ENCODE measurements around the gene PADI2. TPM values are rescaled to one million over a fixed set of nuclear protein-coding genes. Genes with fewer than 3 reads are reported as not detected.

PADI2 gene
- total RNA-seq, 1 experiment from 2014 or later, result 3.0 TPM

DNA sequence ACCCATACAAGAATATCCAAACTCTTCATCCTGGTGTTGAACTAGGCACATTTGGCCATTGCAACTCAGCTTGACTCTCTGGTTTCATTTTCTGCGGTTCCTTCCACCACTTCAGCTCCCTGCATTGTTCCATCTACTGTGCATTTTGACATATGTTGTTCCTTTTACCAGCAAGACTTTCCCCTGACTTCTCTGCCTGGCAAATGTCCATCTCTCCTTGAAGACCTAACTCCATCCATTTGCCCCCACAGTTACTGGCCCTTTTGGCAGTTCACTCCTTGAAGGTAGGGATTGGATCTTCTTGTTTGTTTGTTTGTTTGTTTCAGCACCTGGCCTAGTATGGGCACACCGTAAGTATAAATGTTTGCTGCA lies 8.7 kb downstream of the PADI2 start:
- Histone ChIP-seq H4K20me1 (ENCODE audit: control insufficient read depth, insufficient read depth, insufficient read length) (no peaks in the 10 kb centered on the region), H2BK12ac (ENCODE audit: insufficient read length, low read depth, low read length) (no peak overlapping the region), H3T11ph (ENCODE audit: low read length) (no peak overlapping the region), H2BK20ac (ENCODE audit: low read depth, low read length, poor library complexity, severe bottlenecking) (no peak overlapping the region), H3K4me1 (ENCODE audit: insufficient read depth, low read length) (no peaks in the 10 kb centered on the region), H2BK120ac (ENCODE audit: low read depth, low read length, poor library complexity, severe bottlenecking) (no peak overlapping the region), H2AFZ (ENCODE audit: low read length) (no peak overlapping the region), H3K14ac (ENCODE audit: insufficient read depth, low read length) (no peak overlapping the region), H3K79me2 (ENCODE audit: insufficient read depth, low read length) (no peaks in the 10 kb centered on the region), H2AK5ac (ENCODE audit: insufficient read length, low read length) (no peak overlapping the region), H4K91ac (ENCODE audit: insufficient read length, low read depth, low read length) (no peak overlapping the region), H3K23ac (ENCODE audit: insufficient read length, low read depth, low read length) (no peak overlapping the region), H3K9ac (ENCODE audit: extremely low read depth, insufficient read length, low read length) (no peak overlapping the region), H3K79me1 (ENCODE audit: insufficient read depth, low read depth, low read length, poor library complexity, severe bottlenecking) (no peaks in the 10 kb centered on the region), H3K27me3 (ENCODE audit: insufficient read depth, low read length) (no peaks in the 10 kb centered on the region), H2BK15ac (ENCODE audit: low read depth, low read length) (no peak overlapping the region), H3K4me2 (ENCODE audit: insufficient read depth, insufficient read length, low read length) (no peak overlapping the region), H3K9me3 (ENCODE audit: control insufficient read depth, low read depth, low read length) (no peaks in the 10 kb centered on the region), H3K18ac (ENCODE audit: insufficient read length, low read depth, low read length) (no peak overlapping the region), H3K23me2 (ENCODE audit: insufficient read length, low read depth, low read length, poor library complexity, severe bottlenecking) (no peaks in the 10 kb centered on the region), H4K5ac (ENCODE audit: insufficient read length, low read depth, low read length) (no peak overlapping the region), H3K4ac (ENCODE audit: low read depth, low read length) (no peak overlapping the region), H3K27ac (ENCODE audit: insufficient read length, low read depth, low read length) (no peak overlapping the region), H3K56ac (ENCODE audit: insufficient read length, low read depth, low read length) (no peak overlapping the region), H4K8ac (replicated peaks; ENCODE audit: insufficient read length, low read depth, low read length) (no peak overlapping the region), H2BK5ac (ENCODE audit: insufficient read length, low read length) (no peak overlapping the region)
- H3K4me1 Mint-ChIP-seq, result 0 out of 4 replicates have a peak, but pooled peaks cover 0 to 3% of the 10 kb centered on the region in 2 experiments
- DNase-seq, result no peak
- peaks cover 10% of the 10 kb centered on the region for H3K27me3 Mint-ChIP-seq (ENCODE audit: low read depth)
- H3K4me3 Mint-ChIP-seq, result no peak overlapping the region
- no peaks in the 10 kb centered on the region for H3K36me3 Mint-ChIP-seq (ENCODE audit: insufficient read depth in 1 of 3, low read depth in 3 of 3)
- H3K27ac Mint-ChIP-seq, result no peak overlapping the region
- TF ChIP-seq CTCF (conservative IDR thresholded peaks at IDR 0.05), result no peak
- H3K9me3 Mint-ChIP-seq, result no peaks in the 10 kb centered on the region
- WGBS (ENCODE audit: extremely low coverage, insufficient read length, low lambda C conversion rate), result no CpG with 5 or more reads among the region's 2 CpGs
